ENCODE results near the gene IGFBP2.

DNA sequence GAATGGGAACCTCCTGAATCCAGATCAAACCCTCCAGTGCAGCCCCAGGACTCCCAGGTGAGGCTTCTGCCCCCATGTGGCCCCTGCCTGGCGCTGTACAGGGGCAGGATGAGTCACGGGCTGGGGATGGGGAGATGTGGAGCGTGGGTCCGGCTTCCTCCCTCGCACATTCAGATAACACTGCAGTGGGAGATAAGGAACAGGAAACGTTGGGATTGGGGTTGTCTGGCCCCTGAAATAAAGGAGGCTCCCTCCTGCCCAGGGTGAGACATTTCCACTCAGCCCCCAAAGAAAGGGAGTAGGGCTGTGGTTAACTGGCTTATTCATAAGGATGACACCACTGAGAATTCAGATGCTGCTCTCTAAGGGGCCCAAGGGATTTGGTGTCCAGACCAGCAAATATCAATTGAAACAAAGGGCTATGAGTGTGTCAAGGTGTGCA lies 31.4 kb downstream of the IGFBP2 start:
- TF ChIP-seq EP300 (IDR thresholded peaks at IDR 0.05; ENCODE audit: low read depth), result no peak
- TF ChIP-seq, protein P1, sequence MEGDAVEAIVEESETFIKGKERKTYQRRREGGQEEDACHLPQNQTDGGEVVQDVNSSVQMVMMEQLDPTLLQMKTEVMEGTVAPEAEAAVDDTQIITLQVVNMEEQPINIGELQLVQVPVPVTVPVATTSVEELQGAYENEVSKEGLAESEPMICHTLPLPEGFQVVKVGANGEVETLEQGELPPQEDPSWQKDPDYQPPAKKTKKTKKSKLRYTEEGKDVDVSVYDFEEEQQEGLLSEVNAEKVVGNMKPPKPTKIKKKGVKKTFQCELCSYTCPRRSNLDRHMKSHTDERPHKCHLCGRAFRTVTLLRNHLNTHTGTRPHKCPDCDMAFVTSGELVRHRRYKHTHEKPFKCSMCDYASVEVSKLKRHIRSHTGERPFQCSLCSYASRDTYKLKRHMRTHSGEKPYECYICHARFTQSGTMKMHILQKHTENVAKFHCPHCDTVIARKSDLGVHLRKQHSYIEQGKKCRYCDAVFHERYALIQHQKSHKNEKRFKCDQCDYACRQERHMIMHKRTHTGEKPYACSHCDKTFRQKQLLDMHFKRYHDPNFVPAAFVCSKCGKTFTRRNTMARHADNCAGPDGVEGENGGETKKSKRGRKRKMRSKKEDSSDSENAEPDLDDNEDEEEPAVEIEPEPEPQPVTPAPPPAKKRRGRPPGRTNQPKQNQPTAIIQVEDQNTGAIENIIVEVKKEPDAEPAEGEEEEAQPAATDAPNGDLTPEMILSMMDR (IDR thresholded peaks at IDR 0.05), result no peak
- no peak for TF ChIP-seq POLR2A (IDR thresholded peaks at IDR 0.05)
- TF ChIP-seq POLR2AphosphoS5 (IDR thresholded peaks at IDR 0.05), result no peak
